Stimulated activated naive CD8-positive, alpha-beta T cell treated with anti-CD3 and anti-CD28 coated beads, Interleukin-15, amount 100 ng/mL, for 72 hours (primary cell): ENCODE measurements around the gene SLC30A1.
"Not testable (repeated sequence)": the region's sequence is repeated elsewhere in the genome, so short reads cannot be mapped to it uniquely, and the experiment has no call there.

ENCODE experiments used
- ATAC-seq: fragments of 150-1000 bp; cut with Tn5 transposase; 2 replicates; pipeline ENCODE4 v1.10.0; 2021; ENCODE audit warnings: mild to moderate bottlenecking, moderate library complexity
- DNase-seq, 2 donors: peaks; one replicate each; pipeline ENCODE4 v3.0.0; 2021 to 2022
- H3K27ac Mint-ChIP-seq, 2 donors: one replicate each; pipeline ENCODE4 v1.8.0; 2022; ENCODE audit warnings: mild to moderate bottlenecking in 2 of 2, mixed read lengths in 2 of 2, moderate library complexity in 2 of 2
- H3K27me3 Mint-ChIP-seq: one replicate; pipeline ENCODE4 v1.8.0; 2022; ENCODE audit warnings: mixed read lengths
- H3K4me1 Mint-ChIP-seq: one replicate; pipeline ENCODE4 v1.8.0; 2022; ENCODE audit warnings: mild to moderate bottlenecking, mixed read lengths
- H3K4me3 Mint-ChIP-seq, 2 donors: one replicate each; pipeline ENCODE4 v1.8.0; 2022; ENCODE audit warnings: mild to moderate bottlenecking in 2 of 2, mixed read lengths in 2 of 2, moderate library complexity in 1 of 2
- H3K9me3 Mint-ChIP-seq, 2 donors: one replicate each; pipeline ENCODE4 v1.8.0; 2022; ENCODE audit warnings: mixed read lengths in 2 of 2

The SLC30A1 gene

GRCh38 chr1:211549092-211549711, 29.8 kb downstream of the SLC30A1 start:
- no peak overlapping the region for H3K4me3 Mint-ChIP-seq
- DNase-seq, result no peak
- H3K9me3 Mint-ChIP-seq, result no peaks in the 10 kb centered on the region
- ATAC-seq, result no peak
- H3K27me3 Mint-ChIP-seq, result peaks cover 23% of the 10 kb centered on the region
- H3K27ac Mint-ChIP-seq, result no peak overlapping the region
- H3K4me1 Mint-ChIP-seq, result no peaks in the 10 kb centered on the region

GRCh38 chr1:211548321-211549091, 30.5 kb downstream of the SLC30A1 start:
- Mint-ChIP-seq H3K27ac (no peak overlapping the region), H3K9me3 (no peaks in the 10 kb centered on the region), H3K27me3 (peaks cover 16% of the 10 kb centered on the region), H3K4me3 (no peak overlapping the region), H3K4me1 (no peaks in the 10 kb centered on the region)
- ATAC-seq, result peak; percentile 69
- no peak for DNase-seq

DNA sequence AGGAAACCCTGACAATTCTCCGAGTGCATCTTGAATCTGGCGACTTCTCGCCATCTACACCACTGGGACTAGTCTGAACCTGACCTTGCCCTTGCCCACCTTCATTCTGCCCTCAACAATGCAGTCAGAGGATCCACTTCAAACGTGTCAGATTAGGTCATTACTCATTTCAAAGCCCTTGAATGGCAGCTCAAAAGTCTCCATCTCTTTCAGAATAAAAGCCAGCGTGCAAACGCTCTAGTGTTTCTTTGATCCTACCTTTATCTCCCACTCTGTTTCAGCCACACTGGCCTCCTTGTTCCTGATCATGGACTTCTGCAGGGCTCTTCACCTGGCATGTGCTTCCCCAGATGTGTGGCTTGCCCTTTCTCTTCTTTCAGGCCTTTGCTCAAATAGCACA, 31.3 kb downstream of the SLC30A1 start:
- no peak overlapping the region for H3K27ac Mint-ChIP-seq
- H3K4me1 Mint-ChIP-seq, result no peaks in the 10 kb centered on the region
- no peaks in the 10 kb centered on the region for H3K9me3 Mint-ChIP-seq
- H3K4me3 Mint-ChIP-seq, result no peak overlapping the region
- no peak for DNase-seq
- peaks cover 10% of the 10 kb centered on the region for H3K27me3 Mint-ChIP-seq
- no peak for ATAC-seq

GRCh38 chr1:211546543-211546942, 32.4 kb downstream of the SLC30A1 start:
- H3K4me3 Mint-ChIP-seq, result no peak overlapping the region
- peaks cover 2% of the 10 kb centered on the region in 2 donors for H3K9me3 Mint-ChIP-seq
- H3K27me3 Mint-ChIP-seq, result peaks cover 10% of the 10 kb centered on the region
- DNase-seq (no peak), ATAC-seq (no peak)
- H3K4me1 Mint-ChIP-seq, result peaks cover 8% of the 10 kb centered on the region
- no peak overlapping the region for H3K27ac Mint-ChIP-seq

- Mint-ChIP-seq H3K4me1 (peaks cover 8% of the 10 kb centered on the region), H3K4me3 (no peak overlapping the region), H3K9me3 (peaks cover 14 to 19% of the 10 kb centered on the region in 2 donors), H3K27ac (no peak overlapping the region), H3K27me3 (peaks cover 10% of the 10 kb centered on the region)
- ATAC-seq, result no peak
- DNase-seq, result no peak
Observed at GRCh38 chr1:211543025-211543424, 35.9 kb downstream of the SLC30A1 start.

GRCh38 chr1:211541720-211542477, 37.1 kb downstream of the SLC30A1 start:
- H3K27me3 Mint-ChIP-seq, result peaks cover 10% of the 10 kb centered on the region
- H3K4me1 Mint-ChIP-seq, result peaks cover 8% of the 10 kb centered on the region
- no peak overlapping the region for H3K4me3 Mint-ChIP-seq
- ATAC-seq (no peak), DNase-seq (no peak)
- peak overlapping the region in 1 of 2 donors; percentile 48 for H3K27ac Mint-ChIP-seq
- peaks cover 14 to 19% of the 10 kb centered on the region in 2 donors for H3K9me3 Mint-ChIP-seq

DNA sequence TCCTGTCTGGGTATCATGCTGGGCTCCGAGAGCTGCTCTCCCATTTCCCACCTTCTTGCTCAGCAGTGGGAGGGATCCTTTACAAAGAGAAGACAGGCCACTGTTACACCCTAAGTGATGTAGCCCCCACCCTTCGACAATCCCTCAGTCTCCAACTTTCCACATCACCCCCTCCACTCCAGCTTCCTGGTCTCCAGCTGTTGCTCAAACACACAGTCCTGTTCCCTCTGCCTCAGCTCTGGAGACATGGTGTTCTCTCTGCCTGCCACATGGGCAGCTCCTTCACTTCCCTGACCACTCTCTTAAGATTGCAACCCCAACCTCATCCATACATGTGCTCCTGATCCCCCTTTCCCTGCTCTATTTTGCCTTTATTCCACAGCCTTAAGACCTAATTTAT, 37.7 kb downstream of the SLC30A1 start:
- ATAC-seq, result no peak
- peaks cover 10% of the 10 kb centered on the region for H3K27me3 Mint-ChIP-seq
- no peak for DNase-seq
- H3K27ac Mint-ChIP-seq, result no peak overlapping the region
- no peak overlapping the region for H3K4me3 Mint-ChIP-seq
- H3K9me3 Mint-ChIP-seq, result peaks cover 14 to 19% of the 10 kb centered on the region in 2 donors
- H3K4me1 Mint-ChIP-seq, result peaks cover 8% of the 10 kb centered on the region

- H3K27ac Mint-ChIP-seq, H3K27me3 Mint-ChIP-seq, H3K4me1 Mint-ChIP-seq, DNase-seq, ATAC-seq, H3K4me3 Mint-ChIP-seq: not testable (repeated sequence)
- peaks cover 14 to 19% of the 10 kb centered on the region in 2 donors for H3K9me3 Mint-ChIP-seq
Observed at GRCh38 chr1:211540824-211541223, 38.1 kb downstream of the SLC30A1 start.

- Mint-ChIP-seq H3K9me3 (peaks cover 14 to 19% of the 10 kb centered on the region in 2 donors), H3K27ac (no peak overlapping the region), H3K4me1 (peaks cover 8% of the 10 kb centered on the region), H3K4me3 (no peak overlapping the region), H3K27me3 (no peaks in the 10 kb centered on the region)
- DNase-seq (no peak), ATAC-seq (no peak)
Observed at GRCh38 chr1:211538287-211538686, 40.7 kb downstream of the SLC30A1 start.

DNA sequence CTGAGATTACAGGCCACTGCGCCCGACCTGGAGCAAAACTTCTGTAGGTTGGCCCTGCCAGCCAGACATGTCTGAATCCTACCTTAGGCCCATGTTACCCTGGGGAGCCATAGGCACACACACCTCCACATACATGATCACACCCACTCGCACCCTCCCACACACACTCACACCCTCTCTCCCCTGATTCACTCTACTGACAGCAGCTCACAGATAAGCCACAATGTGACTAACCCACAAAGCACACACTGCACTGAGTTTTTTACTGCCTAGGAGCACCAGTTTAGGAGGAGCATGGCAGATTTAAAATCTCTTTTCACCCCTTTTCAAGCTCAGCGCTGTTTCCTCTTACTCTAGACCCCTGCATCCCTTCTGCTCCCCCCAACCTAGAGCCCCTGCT, 41.7 kb downstream of the SLC30A1 start:
- no peaks in the 10 kb centered on the region for H3K27me3 Mint-ChIP-seq
- no peak overlapping the region for H3K4me3 Mint-ChIP-seq
- peaks cover 14 to 19% of the 10 kb centered on the region in 2 donors for H3K9me3 Mint-ChIP-seq
- no peak for ATAC-seq
- DNase-seq, result no peak
- H3K27ac Mint-ChIP-seq, result peak overlapping the region in 1 of 2 donors; percentile 72
- H3K4me1 Mint-ChIP-seq, result peaks cover 4% of the 10 kb centered on the region

DNA sequence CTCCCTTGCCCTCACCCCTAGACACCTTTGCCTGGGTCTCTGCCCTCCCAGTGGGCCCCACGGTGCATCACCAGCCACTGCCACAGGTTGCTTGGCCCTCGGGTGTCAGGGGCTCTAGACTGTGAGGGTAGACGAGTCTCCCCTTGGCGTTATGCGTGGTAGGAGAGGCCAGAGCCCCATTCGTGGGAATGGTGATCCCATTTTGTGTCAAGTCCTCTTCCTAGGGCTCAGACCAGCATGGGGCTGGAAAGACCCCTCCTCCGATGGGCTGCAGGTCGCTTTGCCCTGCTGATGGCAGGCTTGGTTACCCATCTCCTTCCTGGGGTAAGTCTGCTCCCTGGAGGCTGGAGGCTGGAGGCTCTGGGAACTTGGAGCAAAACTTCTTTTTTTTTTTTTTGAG, 42.4 kb downstream of the SLC30A1 start:
- no peaks in the 10 kb centered on the region for H3K27me3 Mint-ChIP-seq
- no peak for DNase-seq
- no peaks in the 10 kb centered on the region for H3K4me1 Mint-ChIP-seq
- peaks cover 13 to 17% of the 10 kb centered on the region in 2 donors for H3K9me3 Mint-ChIP-seq
- no peak overlapping the region for H3K4me3 Mint-ChIP-seq
- no peak for ATAC-seq
- H3K27ac Mint-ChIP-seq, result no peak overlapping the region

DNA sequence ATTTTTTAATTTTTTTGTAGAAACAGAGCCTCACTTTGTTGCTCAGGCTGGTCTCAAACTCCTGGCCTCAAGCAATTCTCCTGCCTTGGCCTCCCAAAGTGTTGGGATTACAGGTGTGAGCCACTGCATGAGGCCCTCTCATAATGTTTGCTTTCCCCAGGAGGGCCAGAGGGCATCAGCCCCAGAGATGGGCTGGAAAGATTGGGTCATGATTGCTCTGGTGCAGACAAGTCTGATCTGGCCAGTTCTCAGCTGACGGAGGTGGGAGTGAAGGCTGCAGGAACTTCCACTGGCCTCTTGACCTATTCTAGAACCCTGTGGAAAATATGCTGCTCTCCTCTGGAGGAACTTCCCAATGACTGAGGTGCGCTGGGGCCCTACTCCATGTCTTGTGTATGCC, 43.6 kb downstream of the SLC30A1 start:
- no peak overlapping the region for H3K4me3 Mint-ChIP-seq
- H3K27ac Mint-ChIP-seq, result no peak overlapping the region
- DNase-seq, result no peak
- H3K9me3 Mint-ChIP-seq, result peaks cover 4 to 5% of the 10 kb centered on the region in 2 donors
- ATAC-seq, result no peak
- no peaks in the 10 kb centered on the region for H3K4me1 Mint-ChIP-seq
- no peaks in the 10 kb centered on the region for H3K27me3 Mint-ChIP-seq

- Mint-ChIP-seq H3K4me1 (no peaks in the 10 kb centered on the region), H3K4me3 (no peak overlapping the region), H3K9me3 (no peaks in the 10 kb centered on the region), H3K27ac (no peak overlapping the region), H3K27me3 (no peaks in the 10 kb centered on the region)
- ATAC-seq (no peak), DNase-seq (no peak)
Observed at GRCh38 chr1:211534545-211535291, 44.2 kb downstream of the SLC30A1 start.

DNA sequence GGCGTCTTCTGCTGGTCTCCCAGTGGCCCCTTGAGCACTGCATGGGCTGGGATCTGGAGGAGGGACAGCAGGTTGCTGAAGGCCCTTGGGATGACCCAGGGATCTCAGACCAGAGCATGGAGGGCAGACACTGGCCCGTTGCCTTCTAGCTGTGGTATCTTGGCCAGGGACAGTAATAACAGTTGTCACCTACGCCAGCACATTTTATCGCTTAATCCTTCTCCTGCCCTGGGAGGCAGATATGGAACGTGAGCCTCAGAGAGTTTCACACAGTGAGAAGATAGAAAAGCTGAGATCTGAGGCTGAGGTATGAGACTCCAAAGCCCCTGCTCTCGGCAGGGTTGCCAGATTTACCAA, 46.9 kb downstream of the SLC30A1 start:
- no peaks in the 10 kb centered on the region for H3K27me3 Mint-ChIP-seq
- peaks cover 12% of the 10 kb centered on the region for H3K4me1 Mint-ChIP-seq
- H3K4me3 Mint-ChIP-seq, result no peak overlapping the region
- DNase-seq, result no peak
- no peak overlapping the region for H3K27ac Mint-ChIP-seq
- no peaks in the 10 kb centered on the region for H3K9me3 Mint-ChIP-seq
- ATAC-seq, result no peak

- Mint-ChIP-seq H3K4me3 (no peak overlapping the region), H3K27me3 (no peaks in the 10 kb centered on the region), H3K4me1 (peaks cover 17% of the 10 kb centered on the region), H3K9me3 (no peaks in the 10 kb centered on the region), H3K27ac (no peak overlapping the region)
- DNase-seq (no peak), ATAC-seq (no peak)
Observed at GRCh38 chr1:211531194-211532087, 47.5 kb downstream of the SLC30A1 start.
